H9 (cell line): ENCODE data around the gene MTOR. TPM values are rescaled to one million over a fixed set of nuclear protein-coding genes. Genes with fewer than 3 reads are reported as not detected.

Experiments used
- DNase-seq: peaks from one replicate; pipeline ENCODE4 v3.0.0-alpha.2; 2017
- H2AFZ ChIP-seq: one replicate; pipeline ENCODE4 v1.6.1; 2013; ENCODE audit warnings: mild to moderate bottlenecking, low read length, control low read depth, moderate library complexity
- H2AK5ac ChIP-seq: 2 replicates; pipeline ENCODE4 v1.6.1; 2013; ENCODE audit warnings: low read length, control low read depth, mixed read lengths; ENCODE audit not compliant: insufficient read length
- H2BK120ac ChIP-seq: one replicate; pipeline ENCODE4 v1.6.1; 2013; ENCODE audit warnings: low read depth, mild to moderate bottlenecking, low read length, control low read depth, inconsistent platforms; ENCODE audit not compliant: poor library complexity, severe bottlenecking
- H2BK12ac ChIP-seq: 2 replicates; pipeline ENCODE4 v1.6.1; 2013; ENCODE audit warnings: low read length, control low read depth, mixed read lengths, low read depth; ENCODE audit not compliant: insufficient read length
- H2BK15ac ChIP-seq: 2 replicates; pipeline ENCODE4 v1.6.1; 2013; ENCODE audit warnings: low read depth, low read length, control low read depth
- H2BK20ac ChIP-seq: one replicate; pipeline ENCODE4 v1.6.1; 2013; ENCODE audit warnings: low read depth, mild to moderate bottlenecking, low read length, control low read depth, inconsistent platforms; ENCODE audit not compliant: poor library complexity, severe bottlenecking
- H2BK5ac ChIP-seq: 2 replicates; pipeline ENCODE4 v1.6.1; 2013; ENCODE audit warnings: low read length, control low read depth, mixed read lengths; ENCODE audit not compliant: insufficient read length
- H3K14ac ChIP-seq: 2 replicates; pipeline ENCODE4 v1.6.1; 2013; ENCODE audit warnings: low read length, control low read depth; ENCODE audit not compliant: insufficient read depth
- H3K18ac ChIP-seq: 2 replicates; pipeline ENCODE4 v1.6.1; 2013; ENCODE audit warnings: low read depth, mild to moderate bottlenecking, mixed read lengths, low read length, control low read depth; ENCODE audit not compliant: insufficient read length
- H3K23ac ChIP-seq: 2 replicates; pipeline ENCODE4 v1.6.1; 2013; ENCODE audit warnings: low read length, control low read depth, mixed read lengths, low read depth; ENCODE audit not compliant: insufficient read length
- H3K23me2 ChIP-seq: 2 replicates; pipeline ENCODE4 v1.6.1; 2013; ENCODE audit warnings: low read depth, mild to moderate bottlenecking, mixed read lengths, low read length, control low read depth; ENCODE audit not compliant: insufficient read length, poor library complexity, severe bottlenecking
- H3K27ac ChIP-seq: 2 replicates; pipeline ENCODE4 v1.5.1; 2013; ENCODE audit warnings: low read length, control low read depth, mixed read lengths, low read depth; ENCODE audit not compliant: insufficient read length
- H3K27me3 ChIP-seq: 2 replicates; pipeline ENCODE4 v1.6.1; 2013; ENCODE audit warnings: low read length, control low read depth, inconsistent platforms; ENCODE audit not compliant: insufficient read depth
- H3K4ac ChIP-seq: 2 replicates; pipeline ENCODE4 v1.6.1; 2013; ENCODE audit warnings: low read depth, mild to moderate bottlenecking, control low read depth, inconsistent platforms, low read length, moderate library complexity
- H3K4me1 ChIP-seq: 2 replicates; pipeline ENCODE4 v1.6.1; 2013; ENCODE audit warnings: low read length, control low read depth, inconsistent platforms; ENCODE audit not compliant: insufficient read depth
- H3K4me2 ChIP-seq: 2 replicates; pipeline ENCODE4 v1.6.1; 2013; ENCODE audit warnings: low read length, control low read depth, mixed read lengths; ENCODE audit not compliant: insufficient read length, insufficient read depth
- H3K56ac ChIP-seq: 2 replicates; pipeline ENCODE4 v1.6.1; 2013; ENCODE audit warnings: low read depth, mild to moderate bottlenecking, mixed read lengths, low read length, control low read depth; ENCODE audit not compliant: insufficient read length
- H3K79me1 ChIP-seq: 2 replicates; pipeline ENCODE4 v1.6.1; 2013; ENCODE audit warnings: low read depth, mild to moderate bottlenecking, moderate library complexity, low read length, control low read depth, inconsistent platforms; ENCODE audit not compliant: insufficient read depth, poor library complexity, severe bottlenecking
- H3K79me2 ChIP-seq: 2 replicates; pipeline ENCODE4 v1.6.1; 2013; ENCODE audit warnings: low read length, control low read depth, inconsistent platforms; ENCODE audit not compliant: insufficient read depth
- H3K9ac ChIP-seq: 2 replicates; pipeline ENCODE4 v1.6.1; 2013; ENCODE audit warnings: low read length, control low read depth, mixed read lengths; ENCODE audit not compliant: insufficient read length; ENCODE audit errors: extremely low read depth
- H3K9me3 ChIP-seq: one replicate; pipeline ENCODE4 v1.6.1; 2013; ENCODE audit warnings: low read depth, low read length, inconsistent platforms; ENCODE audit not compliant: control insufficient read depth
- H3T11ph ChIP-seq: one replicate; pipeline ENCODE4 v1.6.1; 2013; ENCODE audit warnings: mild to moderate bottlenecking, low read length, control low read depth, inconsistent platforms
- H4K20me1 ChIP-seq: one replicate; pipeline ENCODE4 v1.6.1; 2013; ENCODE audit not compliant: control insufficient read depth, insufficient read length, insufficient read depth
- H4K5ac ChIP-seq: 2 replicates; pipeline ENCODE4 v1.6.1; 2013; ENCODE audit warnings: low read depth, mild to moderate bottlenecking, mixed read lengths, low read length, control low read depth; ENCODE audit not compliant: insufficient read length
- H4K8ac ChIP-seq: replicated peaks from 2 replicates; pipeline ENCODE4 v1.6.1; 2013; ENCODE audit warnings: low read length, control low read depth, mixed read lengths, low read depth; ENCODE audit not compliant: insufficient read length
- H4K91ac ChIP-seq: 2 replicates; pipeline ENCODE4 v1.6.1; 2013; ENCODE audit warnings: low read depth, mild to moderate bottlenecking, moderate library complexity, mixed read lengths, low read length, control low read depth; ENCODE audit not compliant: insufficient read length
- H3K27ac Mint-ChIP-seq, 3 experiments: 2 replicates in 2 of 3; 3 replicates in 1 of 3; pipeline ENCODE4 v1.8.0; 2020 to 2021; ENCODE audit warnings: mixed read lengths in 3 of 3, mild to moderate bottlenecking in 1 of 3, moderate library complexity in 1 of 3
- H3K27me3 Mint-ChIP-seq: 2 replicates; pipeline ENCODE4 v1.8.0; 2021; ENCODE audit warnings: low read depth, mild to moderate bottlenecking, moderate library complexity, mixed read lengths
- H3K36me3 Mint-ChIP-seq, 3 experiments: 2 replicates in 2 of 3; 3 replicates in 1 of 3; pipeline ENCODE4 v1.8.0; 2020 to 2021; ENCODE audit warnings: low read depth in 3 of 3, mixed read lengths in 3 of 3; ENCODE audit not compliant: insufficient read depth in 1 of 3
- H3K4me1 Mint-ChIP-seq, 2 experiments: 2 replicates each; pipeline ENCODE4 v1.8.0; 2020; ENCODE audit warnings: mixed read lengths in 2 of 2
- H3K4me3 Mint-ChIP-seq, 2 experiments: 2 replicates in 1 of 2; 3 replicates in 1 of 2; pipeline ENCODE4 v1.8.0; 2020 to 2021; ENCODE audit warnings: mild to moderate bottlenecking in 2 of 2, mixed read lengths in 2 of 2, moderate library complexity in 1 of 2
- H3K9me3 Mint-ChIP-seq, 2 experiments: 2 replicates in 1 of 2; 3 replicates in 1 of 2; pipeline ENCODE4 v1.8.0; 2020; ENCODE audit warnings: mild to moderate bottlenecking in 2 of 2, mixed read lengths in 2 of 2, moderate library complexity in 1 of 2
- CTCF ChIP-seq: fragments of 200-600 bp; sonication (generic); conservative IDR thresholded peaks from 3 replicates; pipeline ENCODE4 v1.8.0; 2021; ENCODE audit warnings: antibody characterized with exemption, mild to moderate bottlenecking
- WGBS: extraction: QIAGEN DNeasy Blood & Tissue Kit; methylation state at CpG from one replicate; pipeline ENCODE4 v1.1.7; 2013; ENCODE audit warnings: missing lambda C conversion rate, low lambda C conversion rate, mixed read lengths; ENCODE audit not compliant: insufficient read length; ENCODE audit errors: extremely low coverage; 5-methylcytosine and 5-hydroxymethylcytosine counted together
- total RNA-seq: library from RNA; stranded (reverse); gene quantifications from 2 replicates; pipeline ENCODE4 v1.2.1, GENCODE V29; 2021

MTOR gene
- total RNA-seq, 1 experiment from 2014 or later = 67.5 TPM

GRCh38 chr1:11198851-11199594 is 63.3 kb downstream of the MTOR start:
- Histone ChIP-seq H4K20me1 (no peaks in the 10 kb centered on the region), H2AFZ (no peak overlapping the region), H3K79me2 (no peaks in the 10 kb centered on the region), H2BK5ac (no peak overlapping the region), H3K9ac (no peak overlapping the region), H3K23me2 (no peaks in the 10 kb centered on the region), H3K4ac (no peak overlapping the region), H2BK15ac (no peak overlapping the region), H3K9me3 (no peaks in the 10 kb centered on the region), H4K5ac (no peak overlapping the region), H3K56ac (no peak overlapping the region), H2BK20ac (no peak overlapping the region), H4K91ac (no peak overlapping the region), H3K4me2 (no peak overlapping the region), H2AK5ac (no peak overlapping the region), H3K27me3 (no peaks in the 10 kb centered on the region), H3K27ac (no peak overlapping the region), H3T11ph (no peak overlapping the region), H3K14ac (no peak overlapping the region), H2BK12ac (no peak overlapping the region), H3K4me1 (no peaks in the 10 kb centered on the region), H3K18ac (no peak overlapping the region), H3K23ac (no peak overlapping the region), H3K79me1 (no peaks in the 10 kb centered on the region), H2BK120ac (no peak overlapping the region), H4K8ac (no peak overlapping the region)
- H3K4me3 Mint-ChIP-seq = no peak overlapping the region
- H3K27ac Mint-ChIP-seq = no peak overlapping the region
- WGBS = no CpG with 5 or more reads among the region's 2 CpGs
- H3K4me1 Mint-ChIP-seq = no peaks in the 10 kb centered on the region
- TF ChIP-seq CTCF = no peak
- H3K27me3 Mint-ChIP-seq = no peaks in the 10 kb centered on the region
- H3K36me3 Mint-ChIP-seq = peaks cover 12 to 77% (median 63%) of the 10 kb centered on the region in 3 experiments; a peak in 6 of 7 replicates
- DNase-seq = no peak
- no peaks in the 10 kb centered on the region; a peak in 1 of 5 replicates for H3K9me3 Mint-ChIP-seq
